Non-pigmented ciliary epithelial cell (primary cell): ENCODE results near the gene NOLC1.

Experiments
- DNase-seq: peaks from one replicate; pipeline ENCODE4 v3.0.0-alpha.2; 2010; ENCODE audit warnings: low read depth

NOLC1 gene

DNA sequence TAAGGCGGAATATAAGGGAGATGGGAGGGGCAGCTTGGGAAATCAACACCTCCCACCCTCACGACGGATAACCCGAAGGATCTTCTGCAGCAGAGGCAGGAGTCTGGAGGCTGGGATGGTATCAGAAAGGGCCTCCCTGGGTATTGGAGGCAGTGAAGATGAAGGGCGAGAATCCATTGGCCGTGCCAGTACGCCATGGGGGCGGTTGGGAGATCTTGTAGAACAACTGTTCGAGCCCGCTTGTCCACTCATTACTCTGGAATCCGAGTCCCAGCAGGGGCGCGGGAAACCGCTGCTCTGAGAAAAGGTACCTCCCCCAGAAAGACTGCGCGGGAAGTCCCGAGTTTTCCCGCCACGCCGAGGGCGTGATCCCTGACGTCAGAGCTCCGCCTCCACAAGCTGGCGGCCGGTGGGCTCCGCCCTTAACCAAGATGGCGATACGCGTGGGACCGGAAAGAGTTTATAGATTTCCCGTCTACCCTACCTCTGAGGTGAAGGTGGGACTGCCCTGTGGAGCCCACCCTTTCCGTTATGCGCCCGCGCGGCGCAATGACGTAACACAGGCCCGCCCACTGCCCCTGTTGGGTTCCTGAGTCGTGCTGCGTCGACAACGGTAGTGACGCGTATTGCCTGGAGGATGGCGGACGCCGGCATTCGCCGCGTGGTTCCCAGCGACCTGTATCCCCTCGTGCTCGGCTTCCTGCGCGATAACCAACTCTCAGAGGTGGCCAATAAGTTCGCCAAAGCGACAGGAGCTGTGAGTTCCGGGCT is at the start of gene NOLC1:
NOLC1 (plus strand) TSS at position 616 of the 771 bp plus-strand sequence; CDS start at position 638, 22 bp downstream.
- DNase-seq, result peak; percentile 96

GRCh38 chr10:102102421-102102820 is 49.8 kb upstream of the NOLC1 start:
- DNase-seq, result no peak

- no peak for DNase-seq
These were observed 45.2 kb upstream of the NOLC1 start for GRCh38 chr10:102106998-102107397.

GRCh38 chr10:102109166-102110116 is 42.7 kb upstream of the NOLC1 start:
- DNase-seq, result no peak

DNA sequence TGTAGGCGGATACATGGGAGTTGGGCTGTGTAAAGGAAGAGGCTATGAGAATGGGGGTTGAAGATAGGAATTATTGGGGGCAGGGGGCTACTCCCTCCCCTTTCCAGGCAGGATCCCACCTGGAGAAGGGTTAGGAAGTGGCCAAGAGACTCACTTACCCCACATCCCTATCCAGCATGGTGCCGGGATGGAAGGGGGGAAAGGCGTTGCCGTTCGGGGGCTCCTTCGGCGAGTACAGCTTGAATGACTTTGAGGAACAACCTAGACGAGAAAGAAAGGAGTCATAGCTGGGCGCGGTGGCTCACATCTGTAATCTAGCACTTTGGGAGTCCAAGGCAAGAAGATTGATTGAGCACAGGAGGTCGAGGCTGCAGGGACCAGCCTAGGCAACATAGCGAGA is 40.9 kb upstream of the NOLC1 start:
- DNase-seq, result no peak

DNA sequence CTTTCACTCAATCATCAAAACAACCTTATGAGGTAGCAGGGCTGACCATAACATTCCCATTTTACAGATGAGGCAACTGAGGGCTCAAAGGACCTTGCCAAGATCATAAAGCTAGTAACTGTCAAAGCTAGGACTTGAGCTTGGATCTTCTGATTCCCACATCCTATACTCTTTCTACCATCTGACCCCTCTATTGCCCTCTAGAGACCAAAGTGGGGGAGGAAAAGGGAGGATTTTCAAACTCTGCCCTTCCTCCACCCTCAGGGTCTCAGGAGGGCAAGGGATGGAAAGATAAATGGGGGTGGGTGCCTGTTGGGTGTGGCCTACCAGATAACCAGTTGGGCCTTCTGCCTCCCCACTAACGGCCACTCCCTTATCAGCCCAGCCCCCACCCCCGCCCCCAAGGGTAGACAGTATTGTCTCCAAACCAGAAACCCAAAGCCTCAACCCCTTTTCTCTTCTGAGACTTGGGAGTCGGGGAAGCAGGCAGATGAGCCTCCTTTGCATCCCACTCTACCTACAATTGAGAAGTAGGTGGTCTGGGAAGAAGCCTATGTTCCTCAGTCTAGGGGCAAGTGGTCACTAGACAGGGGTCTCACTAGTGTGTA is 39.9 kb upstream of the NOLC1 start:
- DNase-seq, result no peak

- DNase-seq, result no peak
These were observed 38.8 kb upstream of the NOLC1 start for GRCh38 chr10:102113261-102113955.

DNA sequence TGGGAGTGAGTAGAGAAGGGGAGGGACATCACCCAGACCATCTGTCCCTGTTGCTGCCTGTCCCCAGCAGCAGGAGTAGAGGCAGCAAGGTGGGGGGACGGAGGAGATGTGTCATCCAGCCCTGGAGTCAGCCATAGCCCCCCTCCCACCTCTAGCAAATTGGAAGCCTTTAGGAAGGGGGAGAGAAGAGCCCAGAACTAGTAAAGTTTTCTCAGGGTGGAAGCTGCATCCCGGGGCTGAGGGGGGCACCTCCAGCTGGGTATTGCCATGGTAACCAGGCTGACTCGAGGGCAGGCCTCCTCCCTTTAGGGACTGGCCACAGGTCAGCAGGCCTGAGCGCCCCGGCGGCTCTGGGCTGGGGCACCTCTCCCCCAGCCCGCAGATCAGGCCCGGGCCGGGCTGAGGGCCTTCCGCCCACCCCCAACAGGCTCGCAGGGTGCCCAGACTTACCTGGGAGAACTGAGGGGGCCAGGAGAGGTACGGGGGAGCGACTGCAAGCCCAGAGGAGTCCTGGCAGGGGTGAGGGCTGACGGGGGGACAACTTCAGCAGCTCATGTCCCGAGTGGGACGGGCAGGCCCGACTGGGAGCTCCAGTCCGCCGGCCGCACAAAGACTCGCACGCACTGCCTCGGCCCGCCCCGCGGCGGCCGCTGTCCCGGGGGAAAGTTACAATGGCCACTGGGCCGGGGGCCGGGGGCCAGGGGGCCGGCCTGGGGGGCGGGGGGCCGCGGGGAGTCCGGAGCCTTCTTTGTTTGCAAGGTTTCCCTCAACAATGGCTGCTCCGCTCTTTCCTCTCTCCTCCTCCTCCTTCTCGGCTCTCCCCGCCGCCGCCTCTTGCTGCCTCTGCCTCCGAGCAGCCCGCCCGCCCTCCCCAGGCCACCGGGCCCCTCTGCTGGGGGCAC is 38.0 kb upstream of the NOLC1 start:
- no peak for DNase-seq

GRCh38 chr10:102114861-102115618 is 37.1 kb upstream of the NOLC1 start:
- DNase-seq, result no peak

DNA sequence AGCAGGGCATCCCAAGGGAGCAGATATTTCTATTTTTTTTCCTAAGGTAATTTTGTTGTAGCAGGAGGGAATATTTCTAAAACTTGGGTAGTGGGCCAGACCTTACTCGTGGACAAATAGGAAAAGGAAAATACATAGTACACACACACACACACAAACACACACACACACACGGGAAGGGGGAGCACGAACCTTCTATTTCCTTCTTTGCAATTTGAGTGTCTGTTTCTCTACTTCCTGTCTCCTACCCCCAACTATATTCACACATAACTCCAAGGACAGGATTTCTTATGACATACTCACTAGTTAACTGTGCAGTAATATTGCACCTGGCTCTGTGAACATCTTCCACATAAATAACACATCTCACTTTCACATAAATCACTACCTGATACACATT is 36.4 kb upstream of the NOLC1 start:
- DNase-seq, result no peak

DNA sequence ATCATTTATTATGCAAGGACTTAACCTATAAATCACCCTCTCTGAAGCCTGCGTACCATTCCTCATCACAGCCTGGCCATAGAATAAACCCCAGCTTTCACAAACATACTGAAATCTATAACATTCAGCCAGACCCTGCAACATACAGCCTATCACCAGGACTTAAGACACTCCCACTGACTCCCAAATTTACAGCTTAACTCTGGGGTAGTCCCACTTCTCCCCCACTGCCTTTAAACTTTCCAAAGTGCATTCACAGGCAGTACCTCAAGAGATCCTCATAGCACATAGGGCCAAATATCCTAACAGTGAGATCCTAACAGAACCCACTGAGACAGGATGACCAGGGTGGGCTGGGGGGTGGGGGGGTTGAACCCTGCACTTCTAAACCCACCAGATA is 35.5 kb upstream of the NOLC1 start:
- no peak for DNase-seq

- DNase-seq, result no peak
These were observed 34.6 kb upstream of the NOLC1 start for GRCh38 chr10:102117391-102118159.

- DNase-seq, result no peak
These were observed 33.3 kb upstream of the NOLC1 start for GRCh38 chr10:102118867-102119266.

DNA sequence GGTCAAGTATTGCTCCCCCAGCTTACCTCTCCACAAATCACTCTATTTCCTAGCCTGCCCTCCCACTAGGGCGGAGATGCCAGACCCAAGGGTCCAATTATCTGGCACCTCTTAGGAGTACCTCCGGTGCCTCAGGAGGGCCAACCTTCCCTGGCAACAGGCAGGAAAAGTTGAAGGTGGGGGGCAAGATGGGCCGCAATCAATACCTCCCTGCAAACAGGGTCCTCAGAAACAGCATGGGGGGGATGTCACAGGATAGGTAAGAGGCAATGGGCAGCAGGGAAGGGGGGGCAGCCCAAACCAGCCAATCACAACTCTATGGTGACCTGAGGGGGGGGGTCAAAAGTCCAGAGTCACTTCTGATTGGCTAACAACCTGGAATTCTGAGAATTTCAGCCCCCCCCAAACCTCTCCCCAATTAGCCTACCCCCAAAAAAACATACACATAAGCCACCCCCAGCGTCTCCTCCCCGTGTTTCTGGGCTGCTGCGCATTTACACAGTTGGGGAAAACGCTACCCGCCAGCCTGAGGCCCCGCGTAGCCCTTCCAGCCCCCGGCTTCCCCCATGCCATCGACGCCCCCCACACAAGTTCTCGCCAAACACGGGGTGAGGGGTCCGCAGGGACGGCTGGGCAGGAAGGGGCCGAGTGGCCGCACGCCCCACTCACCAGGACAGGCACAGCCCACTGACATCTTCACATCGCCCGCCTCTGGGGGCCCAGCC is 32.6 kb upstream of the NOLC1 start:
- DNase-seq, result no peak

DNA sequence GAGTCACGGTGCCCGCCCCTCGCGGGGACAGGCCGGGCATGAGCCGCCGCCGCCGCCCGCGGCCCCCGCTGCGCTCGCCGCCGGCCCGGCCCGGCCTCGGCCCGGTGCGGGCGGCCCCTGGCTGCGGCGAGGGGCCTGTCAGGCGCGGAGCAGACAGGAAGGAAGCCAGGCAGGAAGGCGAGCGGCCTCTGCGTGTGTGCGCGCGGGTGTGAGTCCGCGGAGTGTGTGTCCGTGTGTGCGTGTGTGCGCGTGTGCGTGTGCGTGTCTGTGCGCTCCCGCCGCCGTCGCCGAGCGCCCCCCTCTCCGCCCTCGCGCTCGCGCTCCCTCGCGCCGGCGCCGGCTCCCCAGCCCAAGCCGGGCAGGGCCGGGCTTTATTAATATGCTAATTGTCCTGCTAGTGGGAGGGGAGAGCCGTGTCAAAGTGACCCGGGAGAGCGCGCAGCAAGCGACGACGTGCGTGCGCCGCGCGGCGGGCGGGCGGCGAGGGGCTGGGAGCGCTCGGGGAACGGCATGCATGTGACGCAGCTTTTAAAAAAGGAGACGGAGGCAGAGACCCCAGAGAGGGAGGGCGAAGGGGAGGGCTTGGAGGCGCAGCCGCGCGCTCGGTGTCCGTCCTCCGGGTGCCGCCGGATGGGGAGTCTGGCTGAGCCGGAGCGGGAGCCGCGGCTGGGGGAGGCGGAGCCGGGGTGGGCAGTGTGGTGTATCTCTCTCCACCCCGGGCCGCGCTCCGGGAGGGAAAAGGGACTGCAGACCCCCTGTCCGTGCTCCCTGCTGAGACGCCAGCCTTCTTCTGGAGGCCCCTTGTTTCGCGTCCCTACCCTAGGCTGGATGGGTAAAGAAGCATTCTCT is 31.8 kb upstream of the NOLC1 start, which contains the start of gene LDB1:
LDB1 (minus strand) TSS at position 227 of the 849 bp plus-strand sequence. CDS start 258 bp downstream, outside the sequence.
- DNase-seq, result no peak

DNA sequence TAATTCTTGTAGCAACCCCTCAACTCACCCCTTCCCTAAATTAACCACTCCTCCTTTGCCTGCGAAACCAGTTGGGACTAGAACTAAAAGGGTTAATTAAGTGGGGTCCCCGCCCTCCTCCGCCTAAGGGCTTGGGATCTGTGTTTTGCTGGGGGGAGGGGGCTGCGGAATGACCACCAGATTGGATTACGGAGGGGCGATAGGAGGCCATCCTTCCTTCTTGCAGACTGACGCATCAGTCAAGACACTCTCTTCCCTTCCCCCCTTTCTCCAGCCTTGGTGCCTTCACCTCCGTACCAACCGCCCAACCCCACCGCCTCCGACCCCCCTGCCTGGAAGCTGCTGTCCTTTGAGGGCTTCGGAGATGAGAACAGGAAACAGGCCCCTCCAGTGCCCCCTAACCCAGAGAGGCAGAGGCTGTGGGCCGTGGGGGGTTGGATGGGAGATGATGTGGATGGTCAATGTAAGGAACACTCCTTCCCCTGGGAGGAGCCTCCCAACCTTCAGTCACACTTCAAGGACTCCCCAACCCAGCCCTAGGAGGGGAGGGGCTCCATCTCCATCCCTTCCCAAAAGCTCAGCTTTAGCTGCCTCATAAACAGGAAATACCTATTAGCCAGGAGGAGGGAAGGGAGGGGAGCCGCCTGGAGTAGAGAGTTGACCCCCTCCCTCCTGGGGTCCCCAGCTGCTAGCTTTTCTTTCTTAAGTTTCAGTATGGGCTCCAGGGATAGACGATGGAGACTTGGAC is 31.0 kb upstream of the NOLC1 start:
- no peak for DNase-seq
